HEK293T (cell line): ENCODE measurements around the gene DOCK2.

Experiments
- CTCF ChIA-PET: fragments of 350-600 bp; formaldehyde crosslinking; extraction: SDS; loops from one replicate; lab custom pipeline; 2021; ENCODE audit warnings: antibody characterized with exemption, inconsistent platforms; lab: Yijun Ruan, JAX
- POLR2A ChIA-PET: fragments of 350-600 bp; formaldehyde crosslinking; extraction: SDS; loops from one replicate; lab custom pipeline; 2020; ENCODE audit warnings: antibody characterized with exemption, inconsistent platforms; lab: Yijun Ruan, JAX
- DNase-seq: peaks from one replicate; pipeline ENCODE4 v3.0.0; 2012; ENCODE audit warnings: mixed read lengths; ENCODE audit errors: extremely low spot score
- ARNT ChIP-seq: fragments of 450-650 bp; IDR thresholded peaks from 2 replicates; pipeline ENCODE4 v1.6.1; 2017; ENCODE audit warnings: mild to moderate bottlenecking
- BHLHE40 ChIP-seq: fragments of 450-650 bp; IDR thresholded peaks from 2 replicates; pipeline ENCODE4 v1.6.1; 2016; ENCODE audit warnings: mild to moderate bottlenecking, moderate library complexity, borderline replicate concordance
- CTBP1 ChIP-seq: fragments of 450-650 bp; IDR thresholded peaks from 2 replicates; pipeline ENCODE4 v1.6.1; 2016; ENCODE audit warnings: borderline replicate concordance
- ELF4 ChIP-seq: fragments of 450-650 bp; IDR thresholded peaks from 2 replicates; pipeline ENCODE4 v1.6.1; 2017; ENCODE audit warnings: antibody characterized with exemption
- FOXA1 ChIP-seq: fragments of 450-650 bp; IDR thresholded peaks from 2 replicates; pipeline ENCODE4 v1.6.1; 2016; ENCODE audit warnings: mild to moderate bottlenecking
- FOXK2 ChIP-seq: fragments of 450-650 bp; IDR thresholded peaks from 2 replicates; pipeline ENCODE4 v1.6.1; 2016; ENCODE audit warnings: mild to moderate bottlenecking
- FOXM1 ChIP-seq: fragments of 450-650 bp; IDR thresholded peaks from 2 replicates; pipeline ENCODE4 v1.6.1; 2017; ENCODE audit warnings: mild to moderate bottlenecking, borderline replicate concordance
- HDGF ChIP-seq: fragments of 450-650 bp; IDR thresholded peaks from 2 replicates; pipeline ENCODE4 v1.6.1; 2017; ENCODE audit warnings: antibody characterized with exemption, borderline replicate concordance
- L3MBTL2 ChIP-seq: fragments of 450-650 bp; conservative IDR thresholded peaks from 2 replicates; pipeline ENCODE4 v1.6.1; 2016; ENCODE audit warnings: mild to moderate bottlenecking
- LEF1 ChIP-seq: fragments of 450-650 bp; IDR thresholded peaks from 2 replicates; pipeline ENCODE4 v1.6.1; 2017; ENCODE audit warnings: mild to moderate bottlenecking, borderline replicate concordance
- NFRKB ChIP-seq: fragments of 450-650 bp; IDR thresholded peaks from 2 replicates; pipeline ENCODE4 v1.6.1; 2016; ENCODE audit warnings: mild to moderate bottlenecking, moderate library complexity
- SP1 ChIP-seq: fragments of 450-650 bp; IDR thresholded peaks from 2 replicates; pipeline ENCODE4 v1.6.1; 2017
- SUZ12 ChIP-seq: fragments of 450-650 bp; IDR thresholded peaks from 2 replicates; pipeline ENCODE4 v1.6.1; 2016; ENCODE audit warnings: mild to moderate bottlenecking
- TARDBP ChIP-seq: fragments of 450-650 bp; IDR thresholded peaks from 2 replicates; pipeline ENCODE4 v1.6.1; 2016
- ZNF384 ChIP-seq: fragments of 450-650 bp; IDR thresholded peaks from 2 replicates; pipeline ENCODE4 v1.6.1; 2016
- TF ChIP-seq, protein P1 (sequence below): fragments of 450-650 bp; IDR thresholded peaks from 2 replicates; pipeline ENCODE4 v1.6.1; 2016

DOCK2 gene

DNA sequence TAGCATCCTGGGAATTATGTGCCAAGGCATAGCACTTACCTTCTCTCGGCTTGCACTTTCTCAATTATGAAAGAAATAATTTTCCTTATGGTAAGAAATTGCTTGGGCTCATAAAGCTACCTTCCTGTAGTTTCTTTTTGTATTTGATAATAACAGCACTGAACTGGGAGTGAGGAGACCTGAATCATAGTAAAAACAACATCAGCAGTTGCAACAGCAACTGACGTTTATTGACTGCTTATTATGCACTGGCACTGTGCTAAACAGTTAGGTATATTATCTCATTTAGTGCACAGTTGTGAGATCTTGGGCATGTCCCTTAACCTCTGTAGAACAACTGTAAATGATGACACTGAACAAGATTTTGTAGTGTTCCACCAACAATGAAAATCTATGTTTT, 135.2 kb downstream of the DOCK2 start:
- TF ChIP-seq FOXK2 = no peak
- no peak for TF ChIP-seq L3MBTL2
- TF ChIP-seq FOXA1 = no peak
- TF ChIP-seq ZNF384 = no peak
- TF ChIP-seq TARDBP = no peak
- TF ChIP-seq, protein P1, sequence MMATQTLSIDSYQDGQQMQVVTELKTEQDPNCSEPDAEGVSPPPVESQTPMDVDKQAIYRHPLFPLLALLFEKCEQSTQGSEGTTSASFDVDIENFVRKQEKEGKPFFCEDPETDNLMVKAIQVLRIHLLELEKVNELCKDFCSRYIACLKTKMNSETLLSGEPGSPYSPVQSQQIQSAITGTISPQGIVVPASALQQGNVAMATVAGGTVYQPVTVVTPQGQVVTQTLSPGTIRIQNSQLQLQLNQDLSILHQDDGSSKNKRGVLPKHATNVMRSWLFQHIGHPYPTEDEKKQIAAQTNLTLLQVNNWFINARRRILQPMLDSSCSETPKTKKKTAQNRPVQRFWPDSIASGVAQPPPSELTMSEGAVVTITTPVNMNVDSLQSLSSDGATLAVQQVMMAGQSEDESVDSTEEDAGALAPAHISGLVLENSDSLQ = no peak
- no peak for TF ChIP-seq ARNT
- TF ChIP-seq SUZ12 = no peak
- no peak for TF ChIP-seq BHLHE40
- POLR2A ChIA-PET = no interaction called here
- DNase-seq = no peak
- CTCF ChIA-PET = no interaction called here

DNA sequence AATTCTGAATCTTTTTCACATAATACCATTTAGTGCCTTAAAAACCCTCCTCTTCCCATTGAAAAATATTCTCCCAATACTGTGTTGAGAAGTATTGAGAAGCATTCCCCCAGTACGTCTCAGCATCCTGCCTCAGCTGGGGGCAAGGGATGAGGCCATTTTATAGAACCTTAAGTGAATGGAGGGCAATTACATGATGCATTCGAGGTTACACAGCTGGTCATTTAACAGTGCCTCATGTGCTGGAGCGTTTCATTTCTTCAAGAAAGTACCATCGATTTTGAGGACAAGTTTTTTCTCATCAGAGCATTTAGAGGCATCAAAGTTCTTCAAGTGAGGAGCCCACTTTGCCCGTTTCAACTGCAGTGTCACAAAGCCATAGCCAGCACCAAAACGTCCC, 135.6 kb downstream of the DOCK2 start:
- ChIA-PET CTCF (no interaction called here), POLR2A (no interaction called here)
- DNase-seq = no peak
- no peak for TF ChIP-seq ARNT
- no peak for TF ChIP-seq FOXK2
- TF ChIP-seq ZNF384 = no peak
- no peak for TF ChIP-seq BHLHE40
- TF ChIP-seq FOXM1 = no peak
- no peak for TF ChIP-seq HDGF
- no peak for TF ChIP-seq CTBP1

DNA sequence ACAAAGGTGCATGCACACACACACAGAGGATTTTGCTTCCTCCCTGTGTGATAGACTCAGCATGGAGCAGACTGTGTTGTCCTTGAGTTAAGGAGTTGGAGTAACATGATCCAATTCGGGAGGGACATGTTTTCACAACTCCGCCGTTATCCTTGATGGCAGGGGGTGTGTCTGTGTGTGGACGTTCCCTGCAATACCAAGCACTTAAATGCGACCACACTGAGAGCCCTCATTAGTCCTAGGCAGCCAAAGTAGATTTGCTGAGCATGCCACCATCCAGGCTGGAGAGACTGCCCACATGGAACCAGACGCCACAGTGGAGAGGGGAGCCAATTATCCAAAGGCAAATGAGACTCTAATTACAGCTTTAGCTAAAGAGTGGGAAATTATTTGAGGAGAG, 140.1 kb downstream of the DOCK2 start:
- POLR2A ChIA-PET = no interaction called here
- CTCF ChIA-PET = no interaction called here
- TF ChIP-seq ARNT (no peak), NFRKB (no peak), FOXM1 (no peak)
- peak; percentile 60 for DNase-seq

DNA sequence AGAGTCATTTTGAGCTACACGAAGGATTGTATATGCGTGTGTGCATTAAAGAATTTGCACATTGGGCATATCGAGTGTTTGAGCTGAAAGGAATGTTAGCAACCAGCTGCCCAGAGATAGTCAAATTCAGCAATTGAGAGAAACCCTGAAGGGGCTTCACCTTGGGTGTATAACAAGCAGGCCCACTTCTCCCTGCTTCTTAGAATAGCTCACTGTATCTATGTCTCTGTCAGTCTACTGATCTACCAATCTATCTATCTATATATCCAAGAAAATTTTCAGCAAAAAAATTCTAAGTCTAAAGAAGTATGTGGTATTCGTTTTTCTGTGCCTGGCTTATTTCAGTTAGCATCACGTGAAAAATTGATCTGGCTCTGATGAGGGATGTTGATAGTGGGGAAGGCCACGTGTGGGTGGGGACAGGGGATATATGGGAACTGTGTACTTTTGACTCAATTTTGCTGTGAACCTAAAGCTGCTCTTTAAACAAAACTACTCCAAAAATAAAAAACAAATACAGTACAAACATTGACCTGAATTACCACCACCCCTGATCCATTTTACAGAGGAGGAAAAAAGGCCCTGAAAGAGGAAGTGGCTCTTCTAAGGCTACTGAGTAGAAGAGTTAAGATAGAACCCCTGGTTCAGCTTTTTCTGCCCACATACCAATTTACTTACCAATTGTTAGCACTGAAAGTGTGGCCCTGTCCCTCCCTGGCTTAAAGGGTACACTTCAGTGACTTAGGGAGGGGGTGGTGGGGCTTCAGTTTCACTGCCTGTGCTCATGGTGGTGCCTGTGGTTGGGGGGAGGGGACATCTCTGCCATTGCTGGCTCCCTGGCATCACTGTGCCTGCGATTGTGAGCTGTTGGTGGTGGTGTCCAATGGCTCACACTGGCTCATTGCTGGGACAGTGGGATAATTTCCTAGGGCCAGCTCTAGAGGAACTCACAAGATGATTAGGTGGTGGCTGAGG, 141.8 kb downstream of the DOCK2 start:
- POLR2A ChIA-PET = no interaction called here
- TF ChIP-seq SUZ12 = no peak
- CTCF ChIA-PET = interaction anchor here (0.9 kb wide), 1 partner anchor 77 kb away, joined by 3 read pairs; no protein-coding TSS in a partner anchor
- DNase-seq = no peak

DNA sequence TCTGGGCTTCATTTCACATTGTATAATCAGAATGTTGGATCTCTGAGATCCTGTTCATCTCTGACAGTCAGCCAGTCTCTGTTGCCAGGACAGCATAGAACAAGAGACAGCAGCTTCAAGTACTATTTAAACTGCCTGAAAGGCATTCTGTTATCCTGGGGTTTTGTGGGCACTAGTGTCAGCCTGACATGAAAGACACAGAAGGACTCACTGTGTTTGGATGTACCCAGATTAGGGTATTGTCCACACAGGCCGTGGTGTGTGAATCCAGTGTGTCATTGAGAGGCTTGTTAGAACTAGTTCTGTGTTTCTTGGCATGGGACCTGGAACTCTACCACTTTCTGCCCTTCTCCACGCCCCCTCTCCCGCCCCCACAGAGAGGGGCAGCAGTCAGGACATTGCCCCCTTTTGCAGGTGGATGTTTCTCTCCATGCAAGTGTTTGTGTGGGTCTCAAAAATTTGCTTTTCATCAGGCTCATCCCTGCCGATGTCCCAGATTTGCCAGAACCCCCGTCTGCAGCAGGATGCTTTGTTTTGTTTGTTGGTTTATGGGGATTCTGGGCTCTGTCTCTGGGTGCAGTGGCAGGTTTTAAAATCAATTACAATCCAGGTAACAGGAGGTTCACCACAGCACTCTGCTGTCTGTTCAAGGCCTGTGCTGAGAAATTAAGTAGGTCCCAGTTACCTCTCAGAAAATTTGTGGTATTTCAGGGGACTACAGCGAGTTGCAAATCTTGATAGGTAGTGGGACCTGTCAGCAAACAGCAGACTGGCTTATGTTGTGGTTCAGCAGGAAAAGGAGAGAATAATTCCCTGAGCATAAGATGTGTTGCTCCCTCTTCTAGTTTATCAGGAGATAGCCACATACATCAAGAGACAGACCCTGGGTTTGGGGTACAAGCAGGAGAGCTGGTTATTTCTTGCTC, 144.6 kb downstream of the DOCK2 start:
- TF ChIP-seq FOXA1 (no peak), SUZ12 (no peak), NFRKB (no peak), ELF4 (no peak), FOXK2 (no peak), FOXM1 (no peak)
- TF ChIP-seq, protein P1 = no peak
- ChIA-PET CTCF (no interaction called here), POLR2A (no interaction called here)
- no peak for DNase-seq

DNA sequence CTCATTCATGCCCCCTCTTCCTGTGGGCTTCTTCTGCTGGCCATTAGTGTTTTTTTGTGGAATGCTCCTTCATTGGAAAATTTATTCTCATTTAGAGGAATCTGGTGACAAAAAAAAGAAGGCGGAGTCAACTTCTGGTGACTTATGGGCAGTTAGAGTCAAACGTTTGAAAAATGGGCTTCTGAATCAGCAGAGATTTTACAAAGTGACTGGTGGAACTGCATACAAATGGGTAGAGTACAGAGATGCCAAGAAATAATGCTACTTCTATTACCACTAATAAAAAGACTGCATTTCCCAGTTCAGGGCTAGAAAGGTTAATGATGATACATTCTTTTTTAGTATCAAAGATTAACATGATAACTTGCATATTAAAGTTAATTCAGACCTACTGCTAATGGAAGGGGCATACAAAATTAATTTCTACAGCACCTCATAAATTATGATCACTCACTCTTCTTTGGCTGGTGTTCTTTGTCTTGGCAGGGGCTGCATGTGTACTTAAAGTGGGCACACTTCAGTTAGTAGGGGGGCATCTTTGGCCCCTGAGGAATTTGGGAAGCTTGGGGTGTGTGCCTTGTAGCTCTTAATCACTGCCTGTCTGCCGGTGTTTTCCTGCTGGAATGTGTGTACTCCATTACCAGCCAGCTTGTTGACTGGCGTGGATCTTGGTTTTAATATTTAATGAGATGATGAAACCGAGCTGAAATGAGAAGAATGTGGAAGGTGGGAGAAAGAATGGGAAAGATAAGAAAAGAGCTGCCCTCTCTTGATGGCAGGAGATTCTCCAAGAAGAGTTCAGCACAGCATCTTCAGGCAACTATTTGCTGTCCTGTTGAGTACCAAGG, 148.9 kb downstream of the DOCK2 start:
- POLR2A ChIA-PET = no interaction called here
- CTCF ChIA-PET = interaction anchor here (0.7 kb wide), 1 partner anchor 1490 kb away, joined by 3 read pairs; no protein-coding TSS in a partner anchor
- no peak for DNase-seq
- TF ChIP-seq ARNT (no peak), TARDBP (no peak), HDGF (no peak), ELF4 (no peak), ZNF384 (no peak), SP1 (no peak), FOXK2 (no peak), LEF1 (no peak), CTBP1 (no peak)

DNA sequence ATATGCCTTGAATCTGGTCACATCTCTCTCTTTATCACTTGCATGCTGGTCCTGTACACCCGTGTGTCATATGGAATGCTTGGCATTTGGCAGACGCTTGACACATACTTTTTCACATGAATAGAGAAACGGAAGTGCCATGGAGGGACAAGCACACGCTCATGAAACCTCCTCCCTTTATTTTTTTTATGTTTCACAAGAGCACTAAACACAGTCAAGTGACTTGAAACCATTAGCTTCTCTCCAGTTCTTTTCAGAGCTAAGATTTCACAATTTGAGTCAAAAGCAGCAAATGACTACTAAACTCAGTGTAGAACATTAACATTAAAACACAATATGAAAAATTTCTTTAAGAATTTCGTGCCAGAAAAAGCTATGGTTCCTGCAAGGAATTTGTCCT, 151.1 kb downstream of the DOCK2 start:
- TF ChIP-seq ZNF384 = no peak
- TF ChIP-seq, protein P1 = no peak
- no peak for TF ChIP-seq ELF4
- TF ChIP-seq L3MBTL2 = no peak
- TF ChIP-seq TARDBP = no peak
- no peak for TF ChIP-seq SUZ12
- TF ChIP-seq BHLHE40 = no peak
- TF ChIP-seq FOXK2 = no peak
- TF ChIP-seq FOXM1 = no peak
- no peak for TF ChIP-seq CTBP1
- no peak for TF ChIP-seq SP1
- TF ChIP-seq FOXA1 = no peak
- no peak for TF ChIP-seq HDGF
- no peak for TF ChIP-seq ARNT
- TF ChIP-seq LEF1 = no peak
- TF ChIP-seq NFRKB = no peak
- ChIA-PET CTCF (no interaction called here), POLR2A (no interaction called here)
- DNase-seq = no peak
